SK-N-DZ (cell line): ENCODE measurements around the gene MORC4.
A peak's percentile ranks its signal among the peaks of the same experiment; 100 is the strongest.

Experiments
- DNase-seq: peaks from one replicate; pipeline ENCODE4 v3.0.0-alpha.2; 2015; ENCODE audit warnings: low spot score

The MORC4 gene

GRCh38 chrX:106906361-106906760 is 93.7 kb downstream of the MORC4 start:
- DNase-seq = no peak

- no peak for DNase-seq
These were observed 94.8 kb downstream of the MORC4 start for GRCh38 chrX:106905064-106905708.

GRCh38 chrX:106903856-106904528 is 96.0 kb downstream of the MORC4 start:
- no peak for DNase-seq

GRCh38 chrX:106903291-106903824 is 96.7 kb downstream of the MORC4 start, which contains the start of gene RIPPLY1:
TSS of gene RIPPLY1 (minus strand) at chrX:106903341. CDS start at chrX:106903287, 54 bp downstream.
- DNase-seq = no peak

DNA sequence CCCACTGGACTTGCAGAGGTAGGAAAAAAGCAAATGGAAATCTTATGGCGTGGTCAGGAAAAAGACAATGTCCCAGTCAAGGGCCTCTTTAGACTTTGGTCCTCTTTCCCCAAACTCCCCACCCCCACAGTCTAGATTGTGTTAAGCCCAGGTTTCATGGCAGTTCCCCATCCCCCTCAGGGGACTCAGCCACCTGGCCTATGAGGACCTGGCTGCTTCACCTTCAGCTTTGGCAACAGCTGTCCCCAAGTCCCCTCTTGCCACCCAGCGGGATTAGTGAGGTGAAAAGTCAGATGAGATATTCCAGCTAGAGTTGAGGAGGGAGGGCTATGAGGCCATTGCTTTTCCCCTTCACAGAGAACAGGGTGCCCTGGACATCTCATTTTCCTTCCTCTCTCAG is 97.3 kb downstream of the MORC4 start:
- DNase-seq = no peak

GRCh38 chrX:106901781-106902219 is 98.2 kb downstream of the MORC4 start:
- no peak for DNase-seq

- DNase-seq = no peak
These were observed 98.7 kb downstream of the MORC4 start for GRCh38 chrX:106901341-106901740.

- no peak for DNase-seq
These were observed 100.2 kb downstream of the MORC4 start for GRCh38 chrX:106899841-106900240.

DNA sequence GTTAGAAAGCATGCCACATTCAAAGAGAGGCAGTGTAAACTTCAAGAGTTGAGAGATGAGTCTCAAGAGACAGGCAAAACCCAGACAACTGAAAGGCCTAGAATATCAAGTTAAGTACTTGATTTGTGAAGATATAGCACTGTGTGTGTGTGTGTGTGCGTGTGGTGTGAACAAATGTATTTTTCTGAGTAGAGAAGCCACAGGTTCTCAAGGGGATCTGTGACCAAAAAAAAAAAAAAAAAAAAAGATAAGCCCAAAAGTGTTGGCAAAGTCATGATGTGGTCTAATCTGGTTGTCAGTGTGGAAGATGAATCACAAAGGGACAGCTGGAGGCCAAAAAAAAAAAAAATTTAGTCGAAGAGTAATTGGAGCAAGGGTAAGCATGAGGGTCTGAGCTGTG is 100.7 kb downstream of the MORC4 start:
- DNase-seq = no peak

GRCh38 chrX:106898462-106898861 is 101.5 kb downstream of the MORC4 start:
- peak; percentile 19 for DNase-seq

DNA sequence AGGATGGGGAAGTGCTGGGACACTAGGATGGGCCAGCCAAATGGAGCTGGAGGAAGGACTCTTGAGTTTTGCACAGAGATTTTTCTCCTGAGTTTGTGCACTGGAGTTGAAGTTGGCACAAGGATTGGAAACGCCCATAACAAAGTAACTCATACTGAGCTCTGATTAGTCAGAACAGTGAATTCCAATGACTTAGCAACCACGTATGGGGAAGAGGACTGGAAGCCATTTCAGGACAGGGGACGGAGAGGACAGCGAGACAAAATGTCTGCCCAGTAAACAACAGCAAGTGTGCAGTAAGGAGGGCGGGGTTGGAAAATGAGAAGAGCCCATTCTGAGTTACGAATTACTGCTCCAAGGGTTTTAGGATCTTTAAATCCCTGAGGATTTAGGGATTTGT is 102.8 kb downstream of the MORC4 start:
- DNase-seq = no peak

GRCh38 chrX:106894978-106895452 is 105.0 kb downstream of the MORC4 start:
- DNase-seq = no peak

GRCh38 chrX:106894392-106894909 is 105.6 kb downstream of the MORC4 start:
- DNase-seq = peak; percentile 56

- DNase-seq = no peak
These were observed 108.1 kb downstream of the MORC4 start for GRCh38 chrX:106891762-106892460.
